ENCODE measurements around the gene LASP1. TPM values are rescaled to one million over a fixed set of nuclear protein-coding genes. Genes with fewer than 3 reads are reported as not detected.

Gene LASP1
- total and polyA plus RNA-seq, 2 donors (not counting 3 experiments of a cell fraction or from before 2014, with no cell fraction given) = 214 to 242 TPM

- CTCF ChIA-PET = interaction anchor here (0.7 to 4.7 kb wide), 24 partner anchors 9 to 373 kb away, joined by 3 to 37 read pairs (median 4); partner anchors contain the start of genes FBXO47 and RPL23
- peak overlapping the region; percentile 56 for H2AFZ ChIP-seq (ENCODE audit: low read depth, low read length)
- intact Hi-C loops (cut with micrococcal nuclease) (loop anchor here (1.0 to 5.0 kb wide), 5 partner anchors 10 to 283 kb away; no protein-coding TSS in a partner anchor), dilution Hi-C loops (cut with MboI; ENCODE audit: extremely low pct_ligation_motif_present, low sequenced_read_pairs) (no loop called here)
- POLR2A ChIA-PET = interaction anchor here (0.5 to 3.7 kb wide), 16 partner anchors 9 to 283 kb away, joined by 3 to 28 read pairs (median 6); partner anchors contain the start of genes FBXO47 and RPL23
- FAIRE-seq = peak; percentile 63
- H3K79me2 ChIP-seq (ENCODE audit: control insufficient read depth, insufficient read depth, low read length) = peaks cover 54% of the 10 kb centered on the region
- H4K20me1 ChIP-seq (replicated peaks; ENCODE audit: control insufficient read depth, extremely low read depth, insufficient read depth, low read length) = peaks cover 6% of the 10 kb centered on the region
- H3K36me3 ChIP-seq (ENCODE audit: control insufficient read depth in 2 of 2, extremely low read depth in 1 of 2, insufficient read depth in 2 of 2, low read length in 2 of 2) = peaks cover 0 to 3% of the 10 kb centered on the region in 2 experiments
- H3K27me3 ChIP-seq (ENCODE audit: control insufficient read depth in 2 of 2, insufficient read depth in 2 of 2, low read length in 2 of 2) = no peaks in the 10 kb centered on the region
- peak overlapping the region; percentile 79 for H3K4me2 ChIP-seq (ENCODE audit: insufficient read depth, low read length)
- peak overlapping the region; percentile 11 for H3K27ac ChIP-seq (ENCODE audit: insufficient read depth, low read depth, low read length)
- no TSS peak for BruUV-seq (replicated peaks)
- H3K4me3 ChIP-seq (replicated peaks in 1 of 3; ENCODE audit: insufficient read depth in 1 of 3, low read depth in 1 of 3, low read length in 3 of 3) = peak overlapping the region; percentile 81 to 93 (median 88)
- peaks cover 38% of the 10 kb centered on the region for H3K4me1 ChIP-seq (ENCODE audit: control insufficient read depth, extremely low read depth, insufficient read depth, low read length)
- peak; percentile 38 for DNase-seq (ENCODE audit: low read depth, low spot score)
- H3K9ac ChIP-seq (replicated peaks; ENCODE audit: extremely low read depth, insufficient read depth, low read length) = peak overlapping the region; percentile 67
- TF ChIP-seq JUN (IDR thresholded peaks at IDR 0.05; ENCODE audit: borderline replicate concordance, insufficient read depth, insufficient read length, low read depth) (no peak), POLR2A (IDR thresholded peaks at IDR 0.05; ENCODE audit: low read depth, low read length) (no peak), EZH2 (IDR thresholded peaks at IDR 0.05; ENCODE audit: borderline replicate concordance, low read depth, low read length, severe bottlenecking) (no peak), GATA2 (IDR thresholded peaks at IDR 0.05; ENCODE audit: insufficient read depth, insufficient read length, low read depth, low read length) (no peak), FOS (IDR thresholded peaks at IDR 0.05; ENCODE audit: borderline replicate concordance, insufficient read depth, low read length) (no peak), MYC (IDR thresholded peaks at IDR 0.05; ENCODE audit: low read depth, low read length) (no peak), POLR2AphosphoS5 (IDR thresholded peaks at IDR 0.05; ENCODE audit: insufficient read depth, low read depth, low read length) (no peak), MAX (IDR thresholded peaks at IDR 0.05; ENCODE audit: insufficient read depth, insufficient read length) (no peak), CTCF (IDR thresholded peaks at IDR 0.05; ENCODE audit: extremely low read depth in 1 of 2, insufficient read depth in 1 of 2, low read depth in 1 of 2, low read length in 2 of 2) (no peak)
- no peaks in the 10 kb centered on the region for H3K9me1 ChIP-seq (replicated peaks; ENCODE audit: control insufficient read depth, extremely low read depth, insufficient read depth, low read length)
- H3K9me3 ChIP-seq (replicated peaks; ENCODE audit: control insufficient read depth, insufficient read depth, low read length) = no peaks in the 10 kb centered on the region
Measured at GRCh38 chr17:38870259-38871165, 654 bp downstream of the LASP1 start.
